HepG2 (cell line): ENCODE measurements around the gene ZNF616. TPM values are rescaled to one million over a fixed set of nuclear protein-coding genes. Genes with fewer than 3 reads are reported as not detected.
A peak's percentile ranks its signal among the peaks of the same experiment; 100 is the strongest.

Experiments
- AGO2 ChIP-seq: fragments of 200-400 bp; formaldehyde crosslinking; optimal IDR thresholded peaks from 2 replicates; pipeline ENCODE3; 2017; ENCODE audit warnings: mild to moderate bottlenecking, low read depth, low read length, moderate library complexity
- CREM ChIP-seq, 2 experiments: sonication (generic) in 1 of 2; formaldehyde crosslinking in 1 of 2; IDR thresholded peaks; 2 replicates each; pipeline versions ENCODE4 v1.4.0 to v1.6.1; 2016 to 2020; ENCODE audit warnings: antibody characterized with exemption in 1 of 2, mild to moderate bottlenecking in 1 of 2, missing genetic modification reagents in 1 of 2
- CSRNP2 ChIP-seq: sonication (generic); formaldehyde crosslinking; conservative IDR thresholded peaks from 2 replicates; pipeline ENCODE4 v1.8.0; 2022; ENCODE audit warnings: low read depth, missing genetic modification reagents
- E2F1 ChIP-seq: sonication (generic); formaldehyde crosslinking; IDR thresholded peaks from 2 replicates; pipeline ENCODE4 v1.5.0; 2020; ENCODE audit warnings: missing genetic modification reagents
- HOXA7 ChIP-seq: sonication (generic); formaldehyde crosslinking; IDR thresholded peaks from 2 replicates; pipeline ENCODE4 v1.8.1; 2022; ENCODE audit warnings: mild to moderate bottlenecking, missing genetic modification reagents, moderate library complexity
- KAT7 ChIP-seq: IDR thresholded peaks from 2 replicates; pipeline ENCODE4 v1.6.1; 2018; ENCODE audit warnings: borderline replicate concordance, missing compliant biosample characterization
- KMT2A ChIP-seq: sonication (generic); formaldehyde crosslinking; IDR thresholded peaks from 2 replicates; pipeline ENCODE4 v1.4.0; 2020; ENCODE audit warnings: missing genetic modification reagents
- MYC ChIP-seq: sonication (generic); formaldehyde crosslinking; IDR thresholded peaks from 2 replicates; pipeline ENCODE4 v1.9.0; 2021; ENCODE audit warnings: missing genetic modification reagents, borderline replicate concordance
- RAD21 ChIP-seq: fragments of 450-650 bp; formaldehyde crosslinking; IDR thresholded peaks from 2 replicates; pipeline ENCODE4 v1.5.0; 2020; ENCODE audit warnings: mild to moderate bottlenecking
- SOX6 ChIP-seq, 2 experiments: fragments of 450-650 bp in 1 of 2; sonication (generic) in 1 of 2; formaldehyde crosslinking in 1 of 2; IDR thresholded peaks; 2 replicates each; pipeline versions ENCODE4 v1.4.0 to v1.6.1; 2017 to 2020; ENCODE audit warnings: antibody characterized with exemption in 1 of 2, mild to moderate bottlenecking in 1 of 2, missing genetic modification reagents in 1 of 2
- U2AF1 ChIP-seq: fragments of 200-400 bp; formaldehyde crosslinking; optimal IDR thresholded peaks from 2 replicates; pipeline ENCODE3; 2017; ENCODE audit warnings: mild to moderate bottlenecking, low read depth, low read length
- ZBTB14 ChIP-seq: sonication (generic); formaldehyde crosslinking; IDR thresholded peaks from 2 replicates; pipeline ENCODE4 v1.4.0; 2020; ENCODE audit warnings: missing genetic modification reagents
- ZBTB42 ChIP-seq: sonication (generic); formaldehyde crosslinking; IDR thresholded peaks from 2 replicates; pipeline ENCODE4 v1.5.0; 2020; ENCODE audit warnings: mild to moderate bottlenecking, missing genetic modification reagents
- ZC3H4 ChIP-seq: sonication (generic); formaldehyde crosslinking; IDR thresholded peaks from 2 replicates; pipeline ENCODE4 v1.4.0; 2020; ENCODE audit warnings: missing genetic modification reagents, borderline replicate concordance
- ZFP36L2 ChIP-seq: sonication (generic); formaldehyde crosslinking; IDR thresholded peaks from 2 replicates; pipeline ENCODE4 v1.4.0; 2020; ENCODE audit warnings: missing genetic modification reagents
- ZMYM2 ChIP-seq: sonication (generic); formaldehyde crosslinking; IDR thresholded peaks from 2 replicates; pipeline ENCODE4 v1.8.0; 2022; ENCODE audit warnings: mild to moderate bottlenecking, missing genetic modification reagents
- ZNF234 ChIP-seq: sonication (generic); formaldehyde crosslinking; conservative IDR thresholded peaks from 2 replicates; pipeline ENCODE4 v1.5.1; 2020; ENCODE audit warnings: mild to moderate bottlenecking, missing genetic modification reagents
- ZNF317 ChIP-seq: sonication (generic); formaldehyde crosslinking; IDR thresholded peaks from 2 replicates; pipeline ENCODE4 v1.5.0; 2020; ENCODE audit warnings: mild to moderate bottlenecking, missing genetic modification reagents
- ZNF431 ChIP-seq: sonication (generic); formaldehyde crosslinking; IDR thresholded peaks from 2 replicates; pipeline ENCODE4 v1.9.0; 2022; ENCODE audit warnings: missing genetic modification reagents, low read depth, mild to moderate bottlenecking, borderline replicate concordance
- ZNF614 ChIP-seq: IDR thresholded peaks from 2 replicates; pipeline ENCODE4 v1.6.1; 2018; ENCODE audit warnings: missing biosample characterization, missing genetic modification reagents, inconsistent platforms, borderline replicate concordance
- ZNF75D ChIP-seq: sonication (generic); formaldehyde crosslinking; IDR thresholded peaks from 2 replicates; pipeline ENCODE4 v1.8.1; 2023; ENCODE audit warnings: missing genetic modification reagents, mild to moderate bottlenecking, borderline replicate concordance
- polyA plus RNA-seq, 8 experiments: library from polyadenylated mRNA; depleted of rRNA in 3 of 8; stranded (reverse) in 7 of 8; unstranded in 1 of 8; fragments of >200 nt; fragmentation: Illumina TruSeq in 4 of 8; extraction: Trizol in 4 of 8; gene quantifications; 2 replicates each; pipeline versions ENCODE4 v1.2.1 to v1.2.3, GENCODE V29; 2011 to 2016; ENCODE audit warnings: low read depth in 4 of 8, missing spikeins in 1 of 8, mixed read lengths in 1 of 8; ENCODE audit not compliant: insufficient read depth in 1 of 8
- total RNA-seq, 5 experiments: library from RNA; depleted of rRNA; stranded (reverse); fragments of >200 nt; fragmentation: Illumina TruSeq; extraction: Trizol; gene quantifications; 2 replicates each; pipeline ENCODE4 v1.2.3, GENCODE V29; 2016; ENCODE audit warnings: low read depth in 1 of 5
- TF ChIP-seq, protein P1 (sequence below): sonication (generic); formaldehyde crosslinking; IDR thresholded peaks from 2 replicates; pipeline ENCODE4 v1.4.0; 2020; ENCODE audit warnings: missing genetic modification reagents

ZNF616 gene
- total and polyA plus RNA-seq, 2 of the 13 experiments (the other 11 are each of a cell fraction or from before 2014, with no cell fraction given) = 2.2 to 10.4 TPM

- peak; percentile 68 for TF ChIP-seq E2F1 (CRISPR knock-in tag)
- TF ChIP-seq ZFP36L2 (CRISPR knock-in tag) = no peak
- TF ChIP-seq HOXA7 (CRISPR knock-in tag) = no peak
- TF ChIP-seq ZNF234 = no peak
- no peak for TF ChIP-seq AGO2
- TF ChIP-seq CSRNP2 (CRISPR knock-in tag) = no peak
- TF ChIP-seq KAT7 (CRISPR knock-in tag) = peak; percentile 53; the same call in 1 of the 2 replicates
- no peak for TF ChIP-seq ZBTB42
- peak; percentile 34; the same call in 1 of the 2 replicates for TF ChIP-seq MYC (CRISPR knock-in tag)
- TF ChIP-seq ZNF317 (CRISPR knock-in tag) = no peak
- TF ChIP-seq, protein P1, sequence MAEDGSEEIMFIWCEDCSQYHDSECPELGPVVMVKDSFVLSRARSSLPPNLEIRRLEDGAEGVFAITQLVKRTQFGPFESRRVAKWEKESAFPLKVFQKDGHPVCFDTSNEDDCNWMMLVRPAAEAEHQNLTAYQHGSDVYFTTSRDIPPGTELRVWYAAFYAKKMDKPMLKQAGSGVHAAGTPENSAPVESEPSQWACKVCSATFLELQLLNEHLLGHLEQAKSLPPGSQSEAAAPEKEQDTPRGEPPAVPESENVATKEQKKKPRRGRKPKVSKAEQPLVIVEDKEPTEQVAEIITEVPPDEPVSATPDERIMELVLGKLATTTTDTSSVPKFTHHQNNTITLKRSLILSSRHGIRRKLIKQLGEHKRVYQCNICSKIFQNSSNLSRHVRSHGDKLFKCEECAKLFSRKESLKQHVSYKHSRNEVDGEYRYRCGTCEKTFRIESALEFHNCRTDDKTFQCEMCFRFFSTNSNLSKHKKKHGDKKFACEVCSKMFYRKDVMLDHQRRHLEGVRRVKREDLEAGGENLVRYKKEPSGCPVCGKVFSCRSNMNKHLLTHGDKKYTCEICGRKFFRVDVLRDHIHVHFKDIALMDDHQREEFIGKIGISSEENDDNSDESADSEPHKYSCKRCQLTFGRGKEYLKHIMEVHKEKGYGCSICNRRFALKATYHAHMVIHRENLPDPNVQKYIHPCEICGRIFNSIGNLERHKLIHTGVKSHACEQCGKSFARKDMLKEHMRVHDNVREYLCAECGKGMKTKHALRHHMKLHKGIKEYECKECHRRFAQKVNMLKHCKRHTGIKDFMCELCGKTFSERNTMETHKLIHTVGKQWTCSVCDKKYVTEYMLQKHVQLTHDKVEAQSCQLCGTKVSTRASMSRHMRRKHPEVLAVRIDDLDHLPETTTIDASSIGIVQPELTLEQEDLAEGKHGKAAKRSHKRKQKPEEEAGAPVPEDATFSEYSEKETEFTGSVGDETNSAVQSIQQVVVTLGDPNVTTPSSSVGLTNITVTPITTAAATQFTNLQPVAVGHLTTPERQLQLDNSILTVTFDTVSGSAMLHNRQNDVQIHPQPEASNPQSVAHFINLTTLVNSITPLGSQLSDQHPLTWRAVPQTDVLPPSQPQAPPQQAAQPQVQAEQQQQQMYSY = peak; percentile 91
- TF ChIP-seq KMT2A = 0 out of 2 replicates have a peak, but pooled peaks have one; percentile 51
- no peak for TF ChIP-seq RAD21 (CRISPR knock-in tag)
- no peak for TF ChIP-seq SOX6 (IDR thresholded peaks at IDR 0.05)
- 0 out of 2 replicates have a peak, but pooled peaks have one; percentile 32 for TF ChIP-seq SOX6 (CRISPR knock-in tag; IDR thresholded peaks at IDR 0.05)
- 0 out of 2 replicates have a peak, but pooled peaks have one; percentile 37 for TF ChIP-seq CREM (IDR thresholded peaks at IDR 0.05)
- TF ChIP-seq CREM (CRISPR knock-in tag; IDR thresholded peaks at IDR 0.05) = no peak
- no peak for TF ChIP-seq ZNF614 (CRISPR knock-in tag)
- no peak for TF ChIP-seq ZBTB14 (CRISPR knock-in tag)
- no peak for TF ChIP-seq ZNF431 (CRISPR knock-in tag)
- no peak for TF ChIP-seq ZNF75D (CRISPR knock-in tag)
- no peak for TF ChIP-seq ZC3H4
- no peak for TF ChIP-seq U2AF1
- TF ChIP-seq ZMYM2 (CRISPR knock-in tag) = no peak
Measured at GRCh38 chr19:52095172-52096014, 44.3 kb downstream of the ZNF616 start, which contains the start of gene ZNF841 (continued).
